HG03457 (cell line): Measurements from ENCODE around the gene TNKS2.
"Not testable (repeated sequence)": the region's sequence is repeated elsewhere in the genome, so short reads cannot be mapped to it uniquely, and the experiment has no call there.

ENCODE experiments used
- ATAC-seq: cut with Tn5 transposase; IDR thresholded peaks from one replicate; pipeline ENCODE4 v1.9.1; 2021; ENCODE audit warnings: moderate number of reproducible peaks; ENCODE audit not compliant: unreplicated experiment

The TNKS2 gene

GRCh38 chr10:91864744-91865143 is 66.5 kb downstream of the TNKS2 start:
- no peak for ATAC-seq

GRCh38 chr10:91865562-91866081 is 67.4 kb downstream of the TNKS2 start:
- no peak for ATAC-seq

GRCh38 chr10:91875156-91875555 is 76.9 kb downstream of the TNKS2 start:
- no peak for ATAC-seq

- ATAC-seq = no peak
Observed at GRCh38 chr10:91875779-91876178, 77.6 kb downstream of the TNKS2 start.

- no peak for ATAC-seq
Observed at GRCh38 chr10:91879515-91880170, 81.4 kb downstream of the TNKS2 start.

GRCh38 chr10:91880310-91880709 is 82.1 kb downstream of the TNKS2 start:
- no peak for ATAC-seq

- ATAC-seq = no peak
Observed at GRCh38 chr10:91883549-91884444, 85.6 kb downstream of the TNKS2 start.

- no peak for ATAC-seq
Observed at GRCh38 chr10:91884536-91884935, 86.3 kb downstream of the TNKS2 start.

GRCh38 chr10:91885362-91886079 is 87.3 kb downstream of the TNKS2 start:
- ATAC-seq = no peak

- ATAC-seq = no peak
Observed at GRCh38 chr10:91886954-91887271, 88.7 kb downstream of the TNKS2 start.

- no peak for ATAC-seq
Observed at GRCh38 chr10:91887272-91888076, 89.2 kb downstream of the TNKS2 start.

- no peak for ATAC-seq
Observed at GRCh38 chr10:91891125-91892001, 93.1 kb downstream of the TNKS2 start.

GRCh38 chr10:91893051-91893450 is 94.8 kb downstream of the TNKS2 start:
- no peak for ATAC-seq

GRCh38 chr10:91894261-91894685 is 96.0 kb downstream of the TNKS2 start:
- ATAC-seq = not testable (repeated sequence)

- no peak for ATAC-seq
Observed at GRCh38 chr10:91896212-91896756, 98.1 kb downstream of the TNKS2 start.

- no peak for ATAC-seq
Observed at GRCh38 chr10:91897421-91897820, 99.2 kb downstream of the TNKS2 start.

- no peak for ATAC-seq
Observed at GRCh38 chr10:91901784-91902677, 103.8 kb downstream of the TNKS2 start.

GRCh38 chr10:91907033-91907594 is 108.9 kb downstream of the TNKS2 start:
- ATAC-seq = no peak
